ENCODE measurements around the gene RNF207. TPM values are rescaled to one million over a fixed set of nuclear protein-coding genes. Genes with fewer than 3 reads are reported as not detected.

The RNF207 gene
- total RNA-seq, 1 experiment from 2014 or later = 115 TPM

GRCh38 chr1:6267686-6268322, 61.9 kb downstream of the RNF207 start:
- TF ChIP-seq CTCF (IDR thresholded peaks at IDR 0.05) (no peak), REST (IDR thresholded peaks at IDR 0.05; ENCODE audit: insufficient read depth in 1 of 2, low read depth in 2 of 2, low read length in 1 of 2) (no peak), SIN3A (IDR thresholded peaks at IDR 0.05; ENCODE audit: borderline replicate concordance, insufficient read depth, low read depth, low read length) (no peak), TCF7L2 (IDR thresholded peaks at IDR 0.05; ENCODE audit: low read depth, low read length) (no peak), POLR2AphosphoS5 (IDR thresholded peaks at IDR 0.05; ENCODE audit: low read depth, low read length) (no peak)
- ChIA-PET POLR2A (no interaction called here), CTCF (no interaction called here)
- no peaks in the 10 kb centered on the region for H3K36me3 ChIP-seq (ENCODE audit: control insufficient read depth, insufficient read depth, low read length)
- ATAC-seq (no peak), DNase-seq (ENCODE audit: low read depth, low spot score) (no peak)
- H3K4me3 ChIP-seq (ENCODE audit: low read depth in 2 of 2, low read length in 2 of 2) = no peak overlapping the region
- H3K27ac ChIP-seq (ENCODE audit: low read length) = no peak overlapping the region
- intact Hi-C loops (cut with micrococcal nuclease; ENCODE audit: unreplicated experiment) (no loop called here), in situ Hi-C loops (cut with HindIII; ENCODE audit: low pct_unique_long_range_greater_than_20kb, low sequenced_read_pairs) (no loop called here)
- H3K9me3 ChIP-seq (ENCODE audit: control insufficient read depth, insufficient read depth, low read depth, low read length) = no peaks in the 10 kb centered on the region
- H3K27me3 ChIP-seq (ENCODE audit: control insufficient read depth, insufficient read depth, low read length) = no peaks in the 10 kb centered on the region
- BruUV-seq (replicated peaks) = no TSS peak
- H3K4me1 ChIP-seq (ENCODE audit: control insufficient read depth, insufficient read depth, low read length) = no peaks in the 10 kb centered on the region

- POLR2A ChIA-PET = no interaction called here
- TF ChIP-seq REST (IDR thresholded peaks at IDR 0.05; ENCODE audit: insufficient read depth in 1 of 2, low read depth in 2 of 2, low read length in 1 of 2) = no peak
- TF ChIP-seq TCF7L2 (IDR thresholded peaks at IDR 0.05; ENCODE audit: low read depth, low read length) = no peak
- TF ChIP-seq CTCF (IDR thresholded peaks at IDR 0.05) = no peak
- TF ChIP-seq SIN3A (IDR thresholded peaks at IDR 0.05; ENCODE audit: borderline replicate concordance, insufficient read depth, low read depth, low read length) = no peak
- TF ChIP-seq POLR2AphosphoS5 (IDR thresholded peaks at IDR 0.05; ENCODE audit: low read depth, low read length) = no peak
- H3K4me3 ChIP-seq (ENCODE audit: low read depth in 2 of 2, low read length in 2 of 2) = no peak overlapping the region
- intact Hi-C loops (cut with micrococcal nuclease; ENCODE audit: unreplicated experiment) (no loop called here), in situ Hi-C loops (cut with HindIII; ENCODE audit: low pct_unique_long_range_greater_than_20kb, low sequenced_read_pairs) (no loop called here)
- no peaks in the 10 kb centered on the region for H3K9me3 ChIP-seq (ENCODE audit: control insufficient read depth, insufficient read depth, low read depth, low read length)
- no peak for ATAC-seq
- H3K27ac ChIP-seq (ENCODE audit: low read length) = no peak overlapping the region
- DNase-seq (ENCODE audit: low read depth, low spot score) = no peak
- H3K4me1 ChIP-seq (ENCODE audit: control insufficient read depth, insufficient read depth, low read length) = no peaks in the 10 kb centered on the region
- CTCF ChIA-PET = no interaction called here
- no TSS peak for BruUV-seq (replicated peaks)
- no peaks in the 10 kb centered on the region for H3K27me3 ChIP-seq (ENCODE audit: control insufficient read depth, insufficient read depth, low read length)
- no peaks in the 10 kb centered on the region for H3K36me3 ChIP-seq (ENCODE audit: control insufficient read depth, insufficient read depth, low read length)
These were observed 62.5 kb downstream of the RNF207 start for GRCh38 chr1:6268415-6268814.

All from Panc1 (cell line).